A673 (cell line): ENCODE results near the gene ABI3BP.

Source experiments
- CTCF ChIP-seq: fragments of 300-800, 200-600 bp; sonication (generic); conservative IDR thresholded peaks from 2 replicates; pipeline ENCODE4 v1.5.1; 2017; ENCODE audit warnings: low read depth, mild to moderate bottlenecking, antibody characterized with exemption, low read length, moderate library complexity, mixed read lengths
- EZH2 ChIP-seq: fragments of 200-600 bp; sonication (generic); IDR thresholded peaks from 2 replicates; pipeline ENCODE4 v1.6.1; 2017; ENCODE audit warnings: borderline replicate concordance, low read depth, mild to moderate bottlenecking, mixed read lengths, antibody characterized with exemption, low read length; ENCODE audit not compliant: poor library complexity, severe bottlenecking

- TF ChIP-seq CTCF (no peak), EZH2 (no peak)
Observed at GRCh38 chr3:100956276-100956675, 36.9 kb downstream of the ABI3BP start.
